Mucosa of rectum (tissue), 2 donors: ENCODE measurements around the gene MYH9.
A peak's percentile ranks its signal among the peaks of the same experiment; 100 is the strongest.
"Not testable (repeated sequence)": the region's sequence is repeated elsewhere in the genome, so short reads cannot be mapped to it uniquely, and the experiment has no call there.

Experiments used
- H3K27ac ChIP-seq, 2 donors: one replicate each; pipeline ENCODE4 v1.7.0; 2013; ENCODE audit warnings: inconsistent platforms in 2 of 2, low read depth in 2 of 2, low read length in 2 of 2
- H3K27me3 ChIP-seq, 2 donors: one replicate each; pipeline ENCODE4 v1.7.0; 2013; ENCODE audit warnings: low read length in 2 of 2; ENCODE audit not compliant: control insufficient read depth in 2 of 2, insufficient read depth in 2 of 2
- H3K36me3 ChIP-seq, 2 donors: one replicate each; pipeline ENCODE4 v1.7.0; 2013; ENCODE audit warnings: low read length in 2 of 2; ENCODE audit not compliant: control insufficient read depth in 2 of 2, insufficient read depth in 2 of 2
- H3K4me1 ChIP-seq, 2 donors: one replicate each; pipeline ENCODE4 v1.7.0; 2013; ENCODE audit warnings: low read length in 2 of 2, mild to moderate bottlenecking in 1 of 2; ENCODE audit not compliant: control insufficient read depth in 2 of 2, insufficient read depth in 2 of 2
- H3K4me3 ChIP-seq, 2 donors: one replicate each; pipeline ENCODE4 v1.7.0; 2013; ENCODE audit warnings: low read length in 2 of 2
- H3K9ac ChIP-seq, 2 donors: one replicate each; pipeline ENCODE4 v1.7.0; 2013; ENCODE audit warnings: low read length in 2 of 2, low read depth in 1 of 2, mild to moderate bottlenecking in 1 of 2
- H3K9me3 ChIP-seq, 2 donors: one replicate each; pipeline ENCODE4 v1.7.0; 2013; ENCODE audit warnings: low read length in 2 of 2; ENCODE audit not compliant: control insufficient read depth in 2 of 2
- donor health status: healthy.
- donor health status: Normal muscosa, but diverticular disease.

MYH9 gene

GRCh38 chr22:36289948-36290371, 97.8 kb downstream of the MYH9 start:
- H3K27ac ChIP-seq, H3K9me3 ChIP-seq, H3K9ac ChIP-seq, H3K27me3 ChIP-seq, H3K4me3 ChIP-seq, H3K4me1 ChIP-seq: not testable (repeated sequence)
- peaks cover 82 to 83% of the 10 kb centered on the region in 2 donors for H3K36me3 ChIP-seq

GRCh38 chr22:36289406-36289870, 98.3 kb downstream of the MYH9 start:
- Histone ChIP-seq H3K27ac (no peak overlapping the region), H3K9me3 (no peaks in the 10 kb centered on the region), H3K9ac (no peak overlapping the region), H3K4me3 (no peak overlapping the region), H3K36me3 (peaks cover 82 to 83% of the 10 kb centered on the region in 2 donors), H3K27me3 (no peaks in the 10 kb centered on the region), H3K4me1 (peaks cover 0 to 4% of the 10 kb centered on the region in 2 donors)

- H3K27me3 ChIP-seq: no peaks in the 10 kb centered on the region
- H3K4me3 ChIP-seq: no peak overlapping the region
- peaks cover 0 to 4% of the 10 kb centered on the region in 2 donors for H3K4me1 ChIP-seq
- no peaks in the 10 kb centered on the region for H3K9me3 ChIP-seq
- no peak overlapping the region for H3K27ac ChIP-seq
- no peak overlapping the region for H3K9ac ChIP-seq
- peaks cover 82 to 83% of the 10 kb centered on the region in 2 donors for H3K36me3 ChIP-seq
These were observed 99.0 kb downstream of the MYH9 start for GRCh38 chr22:36288571-36289405.

GRCh38 chr22:36287881-36288515, 99.8 kb downstream of the MYH9 start:
- no peaks in the 10 kb centered on the region for H3K9me3 ChIP-seq
- H3K4me3 ChIP-seq: no peak overlapping the region
- H3K27me3 ChIP-seq: no peaks in the 10 kb centered on the region
- H3K27ac ChIP-seq: no peak overlapping the region
- H3K9ac ChIP-seq: no peak overlapping the region
- peaks cover 0 to 4% of the 10 kb centered on the region in 2 donors for H3K4me1 ChIP-seq
- peaks cover 79 to 83% of the 10 kb centered on the region in 2 donors for H3K36me3 ChIP-seq

- Histone ChIP-seq H3K4me3 (no peak overlapping the region), H3K27me3 (no peaks in the 10 kb centered on the region), H3K27ac (peak overlapping the region; percentile 38 to 68), H3K36me3 (peaks cover 81 to 85% of the 10 kb centered on the region in 2 donors), H3K9ac (peak overlapping the region in 1 of 2 donors; percentile 34), H3K4me1 (peaks cover 0 to 4% of the 10 kb centered on the region in 2 donors), H3K9me3 (no peaks in the 10 kb centered on the region)
These were observed 101.4 kb downstream of the MYH9 start for GRCh38 chr22:36286096-36286957.

- H3K27me3 ChIP-seq: no peaks in the 10 kb centered on the region
- peaks cover 86 to 90% of the 10 kb centered on the region in 2 donors for H3K36me3 ChIP-seq
- no peak overlapping the region for H3K9ac ChIP-seq
- peaks cover 0 to 4% of the 10 kb centered on the region in 2 donors for H3K4me1 ChIP-seq
- peak overlapping the region; percentile 38 to 68 for H3K27ac ChIP-seq
- H3K9me3 ChIP-seq: no peaks in the 10 kb centered on the region
- no peak overlapping the region for H3K4me3 ChIP-seq
These were observed 102.2 kb downstream of the MYH9 start for GRCh38 chr22:36285545-36285944.

- Histone ChIP-seq H3K36me3 (peaks cover 85 to 89% of the 10 kb centered on the region in 2 donors), H3K27ac (no peak overlapping the region), H3K9ac (no peak overlapping the region)
These were observed 102.8 kb downstream of the MYH9 start for GRCh38 chr22:36285017-36285416.

GRCh38 chr22:36284171-36284571, 103.6 kb downstream of the MYH9 start:
- H3K36me3 ChIP-seq: peaks cover 77 to 84% of the 10 kb centered on the region in 2 donors
- no peak overlapping the region for H3K27ac ChIP-seq

More at GRCh38 chr22:36285017-36285416, 102.8 kb downstream of the MYH9 start:
- H3K9me3 ChIP-seq: no peaks in the 10 kb centered on the region
- peaks cover 0 to 4% of the 10 kb centered on the region in 2 donors for H3K4me1 ChIP-seq
- no peaks in the 10 kb centered on the region for H3K27me3 ChIP-seq
- no peak overlapping the region for H3K4me3 ChIP-seq

GRCh38 chr22:36282328-36282831, 105.4 kb downstream of the MYH9 start:
- Histone ChIP-seq H3K27ac (no peak overlapping the region), H3K4me3 (no peak overlapping the region), H3K9ac (no peak overlapping the region), H3K36me3 (peaks cover 60 to 69% of the 10 kb centered on the region in 2 donors), H3K27me3 (no peaks in the 10 kb centered on the region), H3K9me3 (no peaks in the 10 kb centered on the region), H3K4me1 (peaks cover 4 to 5% of the 10 kb centered on the region in 2 donors)

More at GRCh38 chr22:36284171-36284571, 103.6 kb downstream of the MYH9 start:
- Histone ChIP-seq H3K9ac (no peak overlapping the region), H3K27me3 (no peaks in the 10 kb centered on the region), H3K9me3 (no peaks in the 10 kb centered on the region), H3K4me1 (peaks cover 0 to 4% of the 10 kb centered on the region in 2 donors), H3K4me3 (no peak overlapping the region)
